HepG2 (cell line): Measurements from ENCODE around the gene ZNF574. TPM values are rescaled to one million over a fixed set of nuclear protein-coding genes. Genes with fewer than 3 reads are reported as not detected.
A peak's percentile ranks its signal among the peaks of the same experiment; 100 is the strongest.

Source experiments
- ARNT ChIP-seq: fragments of 450-650 bp; IDR thresholded peaks from 2 replicates; pipeline ENCODE4 v1.6.1; 2017
- CBX5 ChIP-seq: sonication (generic); formaldehyde crosslinking; IDR thresholded peaks from 2 replicates; pipeline ENCODE4 v1.4.0; 2020; ENCODE audit warnings: missing genetic modification reagents, borderline replicate concordance
- CEBPZ ChIP-seq: IDR thresholded peaks from 2 replicates; pipeline ENCODE4 v1.6.1; 2012; ENCODE audit warnings: low read length, improper control_type of control experiment
- DZIP1 ChIP-seq: sonication (generic); formaldehyde crosslinking; IDR thresholded peaks from 2 replicates; pipeline ENCODE4 v1.5.0; 2020; ENCODE audit warnings: mild to moderate bottlenecking, missing genetic modification reagents
- FUBP1 ChIP-seq: sonication (generic); formaldehyde crosslinking; IDR thresholded peaks from 2 replicates; pipeline ENCODE4 v1.5.1; 2020; ENCODE audit warnings: missing genetic modification reagents, mild to moderate bottlenecking, borderline replicate concordance
- GTF3A ChIP-seq: sonication (generic); formaldehyde crosslinking; conservative IDR thresholded peaks from 2 replicates; pipeline ENCODE4 v1.4.0; 2020; ENCODE audit warnings: mild to moderate bottlenecking, missing genetic modification reagents
- ISL2 ChIP-seq: sonication (generic); formaldehyde crosslinking; IDR thresholded peaks from 2 replicates; pipeline ENCODE4 v1.5.0; 2020; ENCODE audit warnings: missing genetic modification reagents
- MAFG ChIP-seq: sonication (generic); formaldehyde crosslinking; IDR thresholded peaks from 2 replicates; pipeline ENCODE4 v1.5.1; 2020; ENCODE audit warnings: mild to moderate bottlenecking, missing genetic modification reagents
- MTA1 ChIP-seq: sonication (generic); formaldehyde crosslinking; IDR thresholded peaks from 2 replicates; pipeline ENCODE4 v1.4.0; 2020; ENCODE audit warnings: missing genetic modification reagents, mild to moderate bottlenecking, borderline replicate concordance
- REST ChIP-seq, 2 experiments: IDR thresholded peaks; 2 replicates each; pipeline ENCODE4 v1.6.1; 2011 to 2012; ENCODE audit warnings: low read length in 2 of 2, borderline replicate concordance in 1 of 2, low read depth in 1 of 2, mild to moderate bottlenecking in 1 of 2, moderate library complexity in 1 of 2
- ZBTB7A ChIP-seq: sonication (generic); formaldehyde crosslinking; IDR thresholded peaks from 2 replicates; pipeline ENCODE4 v1.8.0; 2022; ENCODE audit warnings: mild to moderate bottlenecking, missing genetic modification reagents
- ZFP91 ChIP-seq: sonication (generic); formaldehyde crosslinking; IDR thresholded peaks from 2 replicates; pipeline ENCODE4 v1.9.0; 2022; ENCODE audit warnings: missing genetic modification reagents, mild to moderate bottlenecking, borderline replicate concordance
- ZNF430 ChIP-seq: sonication (generic); formaldehyde crosslinking; IDR thresholded peaks from 2 replicates; pipeline ENCODE4 v1.9.0; 2021; ENCODE audit warnings: mild to moderate bottlenecking, missing genetic modification reagents
- ZNF781 ChIP-seq: sonication (generic); formaldehyde crosslinking; IDR thresholded peaks from 2 replicates; pipeline ENCODE4 v1.5.1; 2020; ENCODE audit warnings: borderline replicate concordance, mild to moderate bottlenecking, missing genetic modification reagents; ENCODE audit errors: not compliant biosample characterization
- polyA plus RNA-seq, 8 experiments: library from polyadenylated mRNA; depleted of rRNA in 3 of 8; stranded (reverse) in 7 of 8; unstranded in 1 of 8; fragments of >200 nt; fragmentation: Illumina TruSeq in 4 of 8; extraction: Trizol in 4 of 8; gene quantifications; 2 replicates each; pipeline versions ENCODE4 v1.2.1 to v1.2.3, GENCODE V29; 2011 to 2016; ENCODE audit warnings: low read depth in 4 of 8, missing spikeins in 1 of 8, mixed read lengths in 1 of 8; ENCODE audit not compliant: insufficient read depth in 1 of 8
- total RNA-seq, 5 experiments: library from RNA; depleted of rRNA; stranded (reverse); fragments of >200 nt; fragmentation: Illumina TruSeq; extraction: Trizol; gene quantifications; 2 replicates each; pipeline ENCODE4 v1.2.3, GENCODE V29; 2016; ENCODE audit warnings: low read depth in 1 of 5

Gene ZNF574
- total and polyA plus RNA-seq, 2 of the 13 experiments (the other 11 are each of a cell fraction or from before 2014, with no cell fraction given): 7.7 to 7.9 TPM

- TF ChIP-seq MTA1 (CRISPR knock-in tag) (peak; percentile 59; the same call in 1 of the 2 replicates), ISL2 (CRISPR knock-in tag) (no peak), ARNT (no peak), REST (IDR thresholded peaks at IDR 0.05; ENCODE audit: borderline replicate concordance in 1 of 2, low read depth in 1 of 2, low read length in 2 of 2) (0 out of 4 replicates have a peak, but pooled peaks of 1 of the 2 experiments have one; percentile 25), GTF3A (CRISPR knock-in tag) (no peak), CBX5 (CRISPR knock-in tag) (no peak), ZBTB7A (no peak), FUBP1 (CRISPR knock-in tag) (no peak), CEBPZ (peak; percentile 46; the same call in 1 of the 2 replicates), ZNF781 (CRISPR knock-in tag) (no peak), ZFP91 (peak; percentile 69; the same call in 1 of the 2 replicates), MAFG (CRISPR knock-in tag) (no peak), DZIP1 (CRISPR knock-in tag) (no peak), ZNF430 (CRISPR knock-in tag) (0 out of 2 replicates have a peak, but pooled peaks have one; percentile 29)
Observed at GRCh38 chr19:42075616-42076379, at the start of gene ZNF574 (continued).
